Measurements from ENCODE around the gene STIP1. TPM values are rescaled to one million over a fixed set of nuclear protein-coding genes. Genes with fewer than 3 reads are reported as not detected.

Gene STIP1
- total and polyA plus RNA-seq, 9 of the 15 experiments (the other 6 are each of a cell fraction or from before 2014, with no cell fraction given) = 58.1 to 465 (median 346) TPM

- H3K9me1 ChIP-seq (ENCODE audit: control insufficient read depth, insufficient read depth, low read length) = no peaks in the 10 kb centered on the region
- intact Hi-C loops (cut with micrococcal nuclease) = no loop called here
- FAIRE-seq = no peak
- H3K36me3 ChIP-seq (ENCODE audit: control insufficient read depth, insufficient read depth, low read length) = peaks cover 37% of the 10 kb centered on the region; the same call in 2 of the 3 replicates
- H3K4me3 ChIP-seq = peak overlapping the region; percentile 87
- ChIA-PET POLR2A (interaction anchor here (0.7 to 1.8 kb wide), 5 partner anchors 8 to 46 kb away, joined by 3 to 8 read pairs (median 7); partner anchors contain the start of gene FERMT3), CTCF (ENCODE audit: low intra/inter-chr PET ratio) (interaction anchor here (0.6 kb wide), 1 partner anchor 1346 kb away, joined by 3 read pairs; no protein-coding TSS in a partner anchor)
- no peaks in the 10 kb centered on the region for H3K9me3 ChIP-seq (replicated peaks; ENCODE audit: control insufficient read depth, insufficient read depth, low read depth, low read length)
- BruUV-seq (replicated peaks) = no TSS peak
- peak overlapping the region; percentile 80 for H3K27ac ChIP-seq (ENCODE audit: extremely low read depth, low read depth, low read length)
- H3K79me2 ChIP-seq (ENCODE audit: control insufficient read depth, insufficient read depth, low read length) = peaks cover 27% of the 10 kb centered on the region
- no peak for ATAC-seq
- H3K9ac ChIP-seq (ENCODE audit: insufficient read depth in 1 of 2, low read depth in 2 of 2, low read length in 2 of 2) = peak overlapping the region; percentile 84 to 95
- peaks cover 30 to 90% of the 10 kb centered on the region in 2 experiments for H3K4me1 ChIP-seq (replicated peaks in 1 of 2; ENCODE audit: control insufficient read depth in 2 of 2, insufficient read depth in 2 of 2, low read length in 2 of 2)
- H2AFZ ChIP-seq (ENCODE audit: low read depth, low read length) = peak overlapping the region; percentile 51; the same call in 1 of the 2 replicates
- peaks cover 7% of the 10 kb centered on the region for H4K20me1 ChIP-seq (replicated peaks; ENCODE audit: control insufficient read depth, insufficient read depth, low read length)
- in situ Hi-C loops (cut with MboI) = no loop called here
- WGBS (ENCODE audit: insufficient coverage, low coverage, missing lambda C conversion rate) = 2% methylated on average over 13 of the region's 18 CpGs
- peak overlapping the region; percentile 85 for H3K4me2 ChIP-seq (ENCODE audit: insufficient read depth, low read length)
- no peak for DNase-seq (ENCODE audit: extremely low read depth in 1 of 4, low spot score in 3 of 4)
- no peaks in the 10 kb centered on the region for H3K27me3 ChIP-seq (ENCODE audit: control insufficient read depth in 2 of 2, insufficient read depth in 2 of 2, low read length in 2 of 2)
- peak; percentile 25; the same call in 1 of the 2 replicates for TF ChIP-seq RBFOX2 (IDR thresholded peaks at IDR 0.05; ENCODE audit: low read depth, low read length)
- no peak for TF ChIP-seq ZNF24 (IDR thresholded peaks at IDR 0.05)
- peak; percentile 27 for TF ChIP-seq DACH1 (IDR thresholded peaks at IDR 0.05; ENCODE audit: partially characterized antibody)
- TF ChIP-seq RUNX1 (IDR thresholded peaks at IDR 0.05; ENCODE audit: low read depth) = no peak
- TF ChIP-seq IRF9 (tag; IDR thresholded peaks at IDR 0.05) = no peak
- no peak for TF ChIP-seq ZNF668 (CRISPR knock-in tag; IDR thresholded peaks at IDR 0.05)
- TF ChIP-seq ZNF253 (CRISPR knock-in tag; conservative IDR thresholded peaks at IDR 0.05) = no peak
- no peak for TF ChIP-seq SRSF1 (IDR thresholded peaks at IDR 0.05; ENCODE audit: low read depth, low read length)
- TF ChIP-seq ZNF197 (CRISPR knock-in tag; IDR thresholded peaks at IDR 0.05; ENCODE audit: low read depth) = no peak
- TF ChIP-seq FOSL1 (tag; conservative IDR thresholded peaks at IDR 0.05) = no peak
- peak; percentile 26 for TF ChIP-seq PCBP1 (IDR thresholded peaks at IDR 0.05; ENCODE audit: low read depth, low read length, poor library complexity, severe bottlenecking)
- TF ChIP-seq ILK (tag; IDR thresholded peaks at IDR 0.05; ENCODE audit: borderline replicate concordance, low read depth) = no peak
- TF ChIP-seq CHD2 (IDR thresholded peaks at IDR 0.05; ENCODE audit: low read depth, low read length) = no peak
- no peak for TF ChIP-seq ZNF174 (CRISPR knock-in tag; IDR thresholded peaks at IDR 0.05)
- TF ChIP-seq ATF7 (IDR thresholded peaks at IDR 0.05) = no peak
- TF ChIP-seq ZNF134 (CRISPR knock-in tag; conservative IDR thresholded peaks at IDR 0.05) = no peak
- TF ChIP-seq ETS1 (conservative IDR thresholded peaks at IDR 0.05; ENCODE audit: control insufficient read depth, low read depth, low read length) = 0 out of 2 replicates have a peak, but pooled peaks have one; percentile 8
- no peak for TF ChIP-seq CTBP1 (IDR thresholded peaks at IDR 0.05; ENCODE audit: borderline replicate concordance)
- TF ChIP-seq KLF10 (CRISPR knock-in tag; IDR thresholded peaks at IDR 0.05) = no peak
- TF ChIP-seq RBM39 (optimal IDR thresholded peaks at IDR 0.05; ENCODE audit: low read depth, low read length) = no peak
- TF ChIP-seq ZBTB8A (IDR thresholded peaks at IDR 0.05; ENCODE audit: partially characterized antibody) = no peak
These were observed 65.7 kb downstream of the STIP1 start for GRCh38 chr11:64251753-64252002.
